Activated CD4-positive, alpha-beta T cell treated with anti-CD3 and anti-CD28 coated beads, Interleukin-2, amount 10 ng/mL, durations not matched to agents 7 days and 5 days (primary cell): ENCODE results near the gene SMC3. TPM values are rescaled to one million over a fixed set of nuclear protein-coding genes. Genes with fewer than 3 reads are reported as not detected.
"Not testable (repeated sequence)": the region's sequence is repeated elsewhere in the genome, so short reads cannot be mapped to it uniquely, and the experiment has no call there.

Source experiments
- CTCF ChIA-PET: fragments of 350-600 bp; sonication (Branson Sonifier 250); formaldehyde crosslinking; loops from one replicate; lab custom pipeline; 2021; ENCODE audit warnings: antibody characterized with exemption; lab: Charles Lee
- POLR2A ChIA-PET: fragments of 350-600 bp; sonication (Branson Sonifier 250); formaldehyde crosslinking; loops from one replicate; lab custom pipeline; 2021; ENCODE audit warnings: antibody characterized with exemption; lab: Charles Lee
- DNase-seq: peaks from one replicate; pipeline ENCODE4 v3.0.0-alpha.2; 2020
- H3K27ac Mint-ChIP-seq: one replicate; pipeline ENCODE4 v1.8.0; 2021; ENCODE audit warnings: mild to moderate bottlenecking, moderate library complexity, mixed read lengths
- H3K27me3 Mint-ChIP-seq: one replicate; pipeline ENCODE4 v1.8.0; 2021; ENCODE audit warnings: mixed read lengths
- H3K36me3 Mint-ChIP-seq: one replicate; pipeline ENCODE4 v1.8.0; 2021; ENCODE audit warnings: low read depth, mixed read lengths
- H3K4me1 Mint-ChIP-seq: one replicate; pipeline ENCODE4 v1.8.0; 2021; ENCODE audit warnings: mixed read lengths
- H3K4me3 Mint-ChIP-seq: one replicate; pipeline ENCODE4 v1.8.0; 2021; ENCODE audit warnings: mild to moderate bottlenecking, moderate library complexity, mixed read lengths
- H3K9me3 Mint-ChIP-seq: one replicate; pipeline ENCODE4 v1.8.0; 2021; ENCODE audit warnings: mixed read lengths
- total RNA-seq, 2 experiments: library from RNA; stranded (reverse); gene quantifications; one replicate each; pipeline ENCODE4 v1.2.3, GENCODE V29; 2021

Gene SMC3
- total RNA-seq, 2 experiments from 2014 or later = 78.7 to 82.6 TPM

DNA sequence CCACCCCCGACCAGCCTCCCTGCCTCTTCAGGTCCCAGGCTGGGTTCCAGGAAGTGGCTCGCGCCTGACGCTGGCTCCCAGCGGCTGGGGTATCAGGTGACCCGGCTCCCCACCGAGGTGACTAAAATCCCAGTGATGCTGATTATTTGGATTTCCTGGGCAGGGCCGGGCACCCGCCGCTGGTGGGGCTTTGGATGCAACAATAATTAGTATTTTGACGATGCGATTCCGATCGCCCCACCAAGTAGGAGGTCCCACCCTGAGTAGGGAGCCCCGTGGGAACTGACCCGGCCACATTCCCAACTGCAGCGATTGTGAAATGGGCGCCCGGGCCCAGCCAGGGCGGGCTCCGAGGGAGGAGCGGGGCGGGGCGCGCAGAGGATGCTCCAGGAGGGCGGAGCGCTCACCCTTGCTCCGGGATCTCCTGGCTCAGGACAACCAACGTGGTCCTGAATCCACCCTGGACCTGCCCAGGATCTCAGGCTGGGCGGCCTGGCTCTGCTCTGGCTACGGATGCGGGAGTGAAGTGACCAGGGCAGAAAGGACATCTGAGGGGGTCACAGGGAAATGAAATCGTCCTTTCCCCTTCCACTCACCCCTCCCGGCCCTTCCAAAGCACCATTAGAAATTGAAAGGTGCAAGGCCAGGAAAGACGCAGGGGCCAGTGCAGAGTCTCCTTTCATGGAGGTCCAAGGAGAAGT, 37.2 kb upstream of the SMC3 start:
- Mint-ChIP-seq H3K27me3 (peaks cover 3% of the 10 kb centered on the region), H3K4me1 (peaks cover 55% of the 10 kb centered on the region), H3K36me3 (no peaks in the 10 kb centered on the region), H3K27ac (no peak overlapping the region), H3K4me3 (no peak overlapping the region), H3K9me3 (no peaks in the 10 kb centered on the region)
- ChIA-PET POLR2A (no interaction called here), CTCF (interaction anchor here (1.2 kb wide), 1 partner anchor 21 kb away, joined by 3 read pairs; no protein-coding TSS in a partner anchor)
- no peak for DNase-seq

- no peak for DNase-seq
- Mint-ChIP-seq H3K4me1 (peaks cover 64% of the 10 kb centered on the region), H3K36me3 (no peaks in the 10 kb centered on the region), H3K4me3 (no peak overlapping the region), H3K27ac (no peak overlapping the region), H3K27me3 (peaks cover 3% of the 10 kb centered on the region), H3K9me3 (no peaks in the 10 kb centered on the region)
- ChIA-PET POLR2A (no interaction called here), CTCF (interaction anchor here (0.5 to 0.9 kb wide), 2 partner anchors 17 to 449 kb away, joined by 3 read pairs; no protein-coding TSS in a partner anchor)
Measured at GRCh38 chr10:110531687-110532086, 35.8 kb upstream of the SMC3 start.

GRCh38 chr10:110532628-110533027, 34.9 kb upstream of the SMC3 start:
- H3K27me3 Mint-ChIP-seq, H3K9me3 Mint-ChIP-seq, POLR2A ChIA-PET, DNase-seq, H3K4me3 Mint-ChIP-seq, H3K27ac Mint-ChIP-seq, H3K36me3 Mint-ChIP-seq: not testable (repeated sequence)
- CTCF ChIA-PET = interaction anchor here (0.7 to 1.2 kb wide), 3 partner anchors 9 to 227 kb away, joined by 3 to 6 read pairs (median 3); no protein-coding TSS in a partner anchor
- peaks cover 66% of the 10 kb centered on the region for H3K4me1 Mint-ChIP-seq

DNA sequence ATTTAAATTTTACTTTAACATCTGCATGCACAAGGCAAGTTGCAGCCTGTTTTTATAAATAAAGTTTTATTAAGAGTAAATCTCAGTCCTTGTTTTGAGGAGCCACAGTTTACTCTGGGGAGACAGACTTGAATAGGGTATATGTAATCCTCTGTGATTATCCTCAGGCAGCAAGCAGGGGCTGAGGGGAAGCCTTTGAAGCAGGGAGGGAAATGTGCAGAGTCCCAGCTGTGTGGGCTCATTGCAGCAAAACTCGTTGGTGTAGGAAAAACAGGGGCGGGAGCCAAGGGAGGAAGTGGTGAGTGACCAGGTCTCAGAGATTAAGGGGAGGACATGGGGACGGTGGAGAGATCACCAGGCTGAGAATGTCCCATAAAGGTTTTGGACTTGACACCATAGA, 34.3 kb upstream of the SMC3 start:
- no peaks in the 10 kb centered on the region for H3K36me3 Mint-ChIP-seq
- POLR2A ChIA-PET = no interaction called here
- CTCF ChIA-PET = interaction anchor here (0.7 to 1.2 kb wide), 3 partner anchors 9 to 227 kb away, joined by 3 to 6 read pairs (median 3); no protein-coding TSS in a partner anchor

DNA sequence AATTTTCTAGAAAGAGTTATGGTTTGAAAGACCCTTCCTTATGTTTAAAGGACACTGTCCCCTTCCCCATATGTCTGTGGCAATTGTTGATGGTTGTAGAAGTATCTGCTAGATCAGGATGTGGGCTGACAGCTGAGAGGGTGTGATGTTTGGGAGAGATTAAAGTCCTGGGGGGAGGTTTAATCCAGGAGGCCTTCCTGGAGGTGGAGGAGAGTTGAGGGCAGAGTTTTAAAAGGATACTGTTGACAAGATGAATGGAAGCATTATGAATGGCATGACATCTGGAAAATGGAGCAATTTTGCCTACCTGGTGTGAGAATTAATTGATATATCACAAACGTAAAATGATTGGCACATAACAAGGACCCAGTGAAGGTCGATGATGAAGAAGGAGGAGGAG, 32.9 kb upstream of the SMC3 start:
- peak; percentile 37 for DNase-seq
- H3K4me1 Mint-ChIP-seq = peaks cover 51% of the 10 kb centered on the region
- POLR2A ChIA-PET = no interaction called here
- CTCF ChIA-PET = interaction anchor here (1.0 kb wide), 1 partner anchor 27 kb away, joined by 3 read pairs; no protein-coding TSS in a partner anchor
- no peak overlapping the region for H3K27ac Mint-ChIP-seq
- H3K36me3 Mint-ChIP-seq = no peaks in the 10 kb centered on the region
- no peak overlapping the region for H3K4me3 Mint-ChIP-seq
- peaks cover 3% of the 10 kb centered on the region for H3K27me3 Mint-ChIP-seq
- no peaks in the 10 kb centered on the region for H3K9me3 Mint-ChIP-seq

More for the DNA sequence above, 34.3 kb upstream of the SMC3 start:
- no peak overlapping the region for H3K4me3 Mint-ChIP-seq
- no peaks in the 10 kb centered on the region for H3K9me3 Mint-ChIP-seq
- peaks cover 61% of the 10 kb centered on the region for H3K4me1 Mint-ChIP-seq
- peaks cover 3% of the 10 kb centered on the region for H3K27me3 Mint-ChIP-seq
- H3K27ac Mint-ChIP-seq = no peak overlapping the region
- DNase-seq = no peak

DNA sequence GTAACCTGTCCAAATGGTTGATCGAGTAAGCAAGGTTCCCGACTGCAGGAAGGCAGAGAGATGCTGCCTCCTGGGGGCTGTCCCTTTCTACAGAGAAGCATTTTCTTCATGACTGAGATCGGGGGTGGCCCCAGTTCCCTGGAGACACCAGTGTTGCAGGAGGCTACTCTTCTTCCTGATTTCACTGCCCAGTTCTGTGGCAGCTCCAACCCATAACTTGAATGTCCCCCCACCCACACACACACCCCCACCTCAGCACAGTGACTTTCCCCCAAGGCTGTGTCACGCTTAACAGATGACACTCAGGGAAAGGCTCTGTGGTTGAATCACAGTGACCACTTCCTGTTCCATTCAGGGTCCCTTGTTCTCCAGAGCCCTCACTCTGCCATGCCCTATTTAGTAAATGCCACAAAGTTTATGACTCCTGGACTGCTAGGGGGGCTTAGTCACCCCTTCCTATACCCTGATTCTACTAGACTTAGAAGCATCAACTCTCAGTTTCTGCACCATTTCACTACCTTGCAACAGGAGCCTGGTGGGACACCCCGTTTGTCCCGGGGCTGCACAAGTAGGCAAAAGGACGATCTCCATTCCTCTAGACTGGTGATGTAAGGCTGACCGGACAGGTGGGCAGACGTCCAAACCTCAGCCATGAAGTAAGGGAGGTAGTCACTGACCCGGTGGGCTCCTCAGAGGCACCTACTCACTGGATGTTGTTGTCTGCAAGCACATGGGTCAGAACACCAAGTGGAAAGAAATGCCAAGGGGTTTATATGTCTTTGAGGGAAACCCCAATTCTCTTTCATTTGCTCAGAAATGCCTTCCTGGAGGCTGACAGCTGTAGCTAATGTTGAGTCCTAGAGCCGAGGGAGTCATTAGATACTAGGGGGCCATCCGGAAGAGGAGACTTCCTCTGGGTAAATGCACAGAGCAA, 31.3 kb upstream of the SMC3 start:
- peak overlapping the region; percentile 26 for H3K4me3 Mint-ChIP-seq
- peak; percentile 65 for DNase-seq
- H3K4me1 Mint-ChIP-seq = peaks cover 44% of the 10 kb centered on the region
- no peaks in the 10 kb centered on the region for H3K36me3 Mint-ChIP-seq
- no peaks in the 10 kb centered on the region for H3K9me3 Mint-ChIP-seq
- POLR2A ChIA-PET = no interaction called here
- CTCF ChIA-PET = interaction anchor here (0.9 to 1.7 kb wide), 3 partner anchors 10 to 24 kb away, joined by 3 to 5 read pairs (median 3); no protein-coding TSS in a partner anchor
- peak overlapping the region; percentile 47 for H3K27ac Mint-ChIP-seq
- peaks cover 3% of the 10 kb centered on the region for H3K27me3 Mint-ChIP-seq

DNA sequence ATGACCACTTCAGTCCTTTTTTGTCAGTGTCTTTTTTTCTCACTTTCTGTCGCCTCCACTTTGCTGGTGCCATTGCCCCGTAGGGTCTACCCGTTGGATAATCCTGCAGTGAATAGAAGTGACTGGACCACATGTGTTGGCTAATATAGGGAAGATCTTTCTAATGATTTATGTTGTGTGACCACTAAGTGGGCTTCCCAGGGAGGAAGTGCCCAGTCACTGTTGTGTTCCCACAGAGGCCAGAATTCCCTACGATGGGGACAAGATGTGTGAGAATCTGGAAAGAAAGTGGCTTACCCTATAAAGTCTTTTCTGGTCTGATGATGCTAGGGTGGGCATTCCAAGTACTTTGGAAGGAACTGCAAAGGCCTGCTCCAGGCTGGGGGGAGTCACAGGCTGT, 28.4 kb upstream of the SMC3 start:
- Mint-ChIP-seq H3K4me1 (peaks cover 34% of the 10 kb centered on the region), H3K27me3 (no peaks in the 10 kb centered on the region), H3K27ac (no peak overlapping the region), H3K9me3 (no peaks in the 10 kb centered on the region), H3K4me3 (no peak overlapping the region), H3K36me3 (no peaks in the 10 kb centered on the region)
- no peak for DNase-seq
- CTCF ChIA-PET = interaction anchor here (1.1 kb wide), 1 partner anchor 185 kb away, joined by 4 read pairs; no protein-coding TSS in a partner anchor
- POLR2A ChIA-PET = no interaction called here

DNA sequence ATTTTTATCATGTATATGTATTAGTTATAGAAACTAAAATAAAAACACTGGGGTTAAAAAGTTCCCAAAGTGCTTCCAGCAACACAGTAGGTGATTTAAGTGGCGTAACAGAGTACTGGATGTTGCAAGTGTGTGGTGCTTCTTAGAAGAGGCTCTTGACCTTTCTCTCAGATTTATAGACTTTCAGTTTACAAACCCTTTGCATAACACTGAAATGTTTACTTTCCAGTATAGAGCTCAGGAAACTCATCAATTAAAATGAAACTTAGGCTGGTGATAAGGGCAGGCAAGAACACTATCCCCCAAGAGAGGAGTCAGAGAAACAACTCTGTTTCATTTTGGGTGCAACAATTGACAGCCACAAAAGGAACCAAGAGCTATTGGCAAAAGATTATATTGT, 27.5 kb upstream of the SMC3 start:
- Mint-ChIP-seq H3K4me3 (no peak overlapping the region), H3K9me3 (no peaks in the 10 kb centered on the region), H3K4me1 (peaks cover 26% of the 10 kb centered on the region), H3K27ac (no peak overlapping the region), H3K36me3 (no peaks in the 10 kb centered on the region), H3K27me3 (no peaks in the 10 kb centered on the region)
- ChIA-PET POLR2A (no interaction called here), CTCF (interaction anchor here (0.6 to 1.4 kb wide), 3 partner anchors 26 to 229 kb away, joined by 3 to 5 read pairs (median 3); no protein-coding TSS in a partner anchor)
- DNase-seq = no peak

GRCh38 chr10:110544958-110545537, 22.4 kb upstream of the SMC3 start:
- Mint-ChIP-seq H3K4me1 (peaks cover 9% of the 10 kb centered on the region), H3K36me3 (no peaks in the 10 kb centered on the region), H3K27ac (no peak overlapping the region), H3K9me3 (no peaks in the 10 kb centered on the region), H3K27me3 (peaks cover 7% of the 10 kb centered on the region), H3K4me3 (no peak overlapping the region)
- ChIA-PET POLR2A (interaction anchor here (0.6 kb wide), 1 partner anchor 22 kb away, joined by 3 read pairs; no protein-coding TSS in a partner anchor), CTCF (interaction anchor here (0.6 to 4.6 kb wide), 7 partner anchors 10 to 238 kb away, joined by 3 to 33 read pairs (median 3); no protein-coding TSS in a partner anchor)
- no peak for DNase-seq

DNA sequence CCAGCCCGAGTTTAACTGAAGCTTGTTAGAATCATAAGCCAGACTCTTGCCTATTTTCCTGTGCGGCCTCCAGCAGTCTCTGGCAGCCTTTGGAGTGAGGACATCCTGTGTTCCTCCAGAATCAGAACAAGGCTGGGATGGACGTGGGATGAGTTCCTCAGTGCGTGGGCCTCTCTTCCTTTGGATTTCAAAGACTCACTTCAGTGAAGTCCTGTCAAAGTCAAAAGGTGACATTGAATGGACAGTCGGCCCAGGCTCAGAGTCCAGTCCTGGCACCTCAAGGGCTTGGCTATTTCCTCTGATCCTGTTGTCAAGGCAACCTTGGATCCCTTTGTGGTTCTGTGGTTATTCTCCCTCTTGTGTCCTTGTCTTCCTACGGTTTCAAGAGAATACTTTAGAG, 21.4 kb upstream of the SMC3 start:
- Mint-ChIP-seq H3K9me3 (no peaks in the 10 kb centered on the region), H3K27me3 (peaks cover 16% of the 10 kb centered on the region), H3K27ac (no peak overlapping the region), H3K4me1 (peaks cover 8% of the 10 kb centered on the region), H3K36me3 (no peaks in the 10 kb centered on the region), H3K4me3 (no peak overlapping the region)
- ChIA-PET CTCF (interaction anchor here (0.8 to 4.6 kb wide), 12 partner anchors 8 to 247 kb away, joined by 3 to 33 read pairs (median 4); no protein-coding TSS in a partner anchor), POLR2A (no interaction called here)
- no peak for DNase-seq

DNA sequence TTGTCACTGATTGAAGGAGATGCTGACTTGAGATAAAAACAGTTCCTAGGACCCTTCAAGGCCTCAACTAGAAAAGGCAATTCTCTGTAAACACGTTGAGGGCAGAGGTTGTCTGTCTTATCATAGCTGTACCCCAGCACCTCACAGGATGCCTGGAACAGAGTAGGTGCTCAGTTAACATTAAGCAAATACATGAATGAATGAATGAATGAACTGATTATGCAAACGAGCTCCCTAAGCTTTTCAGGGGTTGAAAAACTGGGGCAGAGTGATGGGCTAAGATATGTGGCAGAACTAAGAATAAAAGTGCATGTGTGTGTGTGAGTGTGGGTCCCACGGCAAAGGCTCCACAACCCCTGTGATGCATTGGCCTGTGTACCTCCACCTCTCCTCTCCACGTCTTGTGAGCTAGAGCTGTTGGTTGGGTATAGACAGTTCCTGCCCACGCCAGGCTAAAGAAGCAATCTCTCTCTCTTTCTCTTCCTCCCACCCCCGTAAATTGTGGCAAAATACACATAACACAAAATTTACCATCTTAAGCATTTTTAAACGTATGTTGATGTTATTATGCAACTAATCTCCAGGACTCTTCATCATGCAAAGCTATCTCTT, 20.9 kb upstream of the SMC3 start:
- ChIA-PET POLR2A (no interaction called here), CTCF (interaction anchor here (0.5 to 4.6 kb wide), 17 partner anchors 8 to 254 kb away, joined by 3 to 33 read pairs (median 3); no protein-coding TSS in a partner anchor)
- H3K4me1 Mint-ChIP-seq = peaks cover 8% of the 10 kb centered on the region
- H3K27ac Mint-ChIP-seq = no peak overlapping the region
- H3K9me3 Mint-ChIP-seq = no peaks in the 10 kb centered on the region
- no peak overlapping the region for H3K4me3 Mint-ChIP-seq
- no peak for DNase-seq
- H3K36me3 Mint-ChIP-seq = no peaks in the 10 kb centered on the region
- peaks cover 21% of the 10 kb centered on the region for H3K27me3 Mint-ChIP-seq
